Suprapubic skin (tissue), 4 donors: ENCODE measurements around the gene PHYKPL. TPM values are rescaled to one million over a fixed set of nuclear protein-coding genes. Genes with fewer than 3 reads are reported as not detected.

Experiments
- DNase-seq, 2 donors: peaks; one replicate each; pipeline ENCODE4 v3.0.0-alpha.2; 2019; ENCODE audit warnings: low spot score in 2 of 2
- H3K27ac ChIP-seq: fragments of 200-600 bp; sonication (generic); one replicate; pipeline ENCODE4 v1.5.1; 2019
- H3K27me3 ChIP-seq: fragments of 200-600 bp; sonication (generic); one replicate; pipeline ENCODE4 v1.5.1; 2019
- H3K36me3 ChIP-seq: fragments of 200-600 bp; sonication (generic); one replicate; pipeline ENCODE4 v1.5.1; 2019
- H3K4me1 ChIP-seq: fragments of 200-600 bp; sonication (generic); one replicate; pipeline ENCODE4 v1.5.1; 2019
- H3K4me3 ChIP-seq: fragments of 200-600 bp; sonication (generic); one replicate; pipeline ENCODE4 v1.5.1; 2019; ENCODE audit warnings: mild to moderate bottlenecking
- H3K9me3 ChIP-seq: fragments of 200-600 bp; sonication (generic); one replicate; pipeline ENCODE4 v1.5.1; 2019
- CTCF ChIP-seq, 2 donors: fragments of 200-600 bp in 1 of 2; fragments of 450-650 bp in 1 of 2; sonication (generic) in 1 of 2; IDR thresholded peaks; one replicate each; pipeline ENCODE4 v1.5.1; 2016 to 2019; ENCODE audit warnings: antibody characterized with exemption in 2 of 2, mild to moderate bottlenecking in 1 of 2, moderate library complexity in 1 of 2
- EP300 ChIP-seq: sonication (generic); formaldehyde crosslinking; IDR thresholded peaks from one replicate; pipeline ENCODE4 v1.6.1; 2017; ENCODE audit warnings: antibody characterized with exemption
- POLR2A ChIP-seq, 2 donors: fragments of 450-650 bp; IDR thresholded peaks; one replicate each; pipeline ENCODE4 v1.6.1; 2017; ENCODE audit warnings: antibody characterized with exemption in 2 of 2, mild to moderate bottlenecking in 2 of 2, moderate library complexity in 2 of 2
- POLR2AphosphoS5 ChIP-seq, 3 donors: sonication (generic); formaldehyde crosslinking; IDR thresholded peaks; one replicate each; pipeline ENCODE4 v1.6.1; 2017; ENCODE audit warnings: antibody characterized with exemption in 3 of 3
- WGBS: methylation state at CpG from one replicate; pipeline ENCODE4 v1.1.5; 2018; 5-methylcytosine and 5-hydroxymethylcytosine counted together
- total RNA-seq, 4 donors: library from RNA; depleted of rRNA; stranded (reverse); fragments of >200 nt; gene quantifications; one replicate each; pipeline ENCODE4 v1.1.0, GENCODE V29; 2016

Gene PHYKPL
- total RNA-seq, 4 donors from 2014 or later: 27.1 to 50.5 (median 35.7) TPM

GRCh38 chr5:178273665-178274541 lies 41.3 kb upstream of the PHYKPL start:
- 51% methylated on average over 4 of the region's 14 CpGs for WGBS
- H3K27me3 ChIP-seq: peaks cover 22% of the 10 kb centered on the region

GRCh38 chr5:178273041-178273440 lies 40.4 kb upstream of the PHYKPL start:
- H3K4me1 ChIP-seq: no peaks in the 10 kb centered on the region
- DNase-seq: no peak
- no peak for TF ChIP-seq POLR2AphosphoS5 (IDR thresholded peaks at IDR 0.05)
- TF ChIP-seq POLR2A (IDR thresholded peaks at IDR 0.05): no peak
- TF ChIP-seq EP300: no peak
- TF ChIP-seq CTCF (IDR thresholded peaks at IDR 0.05): no peak
- H3K27me3 ChIP-seq: peaks cover 13% of the 10 kb centered on the region
- WGBS: 93% methylated on average over 12 of the region's 15 CpGs
- no peaks in the 10 kb centered on the region for H3K9me3 ChIP-seq
- no peak overlapping the region for H3K4me3 ChIP-seq
- no peak overlapping the region for H3K27ac ChIP-seq
- H3K36me3 ChIP-seq: no peaks in the 10 kb centered on the region

More at GRCh38 chr5:178273665-178274541, 41.3 kb upstream of the PHYKPL start:
- Histone ChIP-seq H3K4me3 (no peak overlapping the region), H3K27ac (no peak overlapping the region), H3K36me3 (no peaks in the 10 kb centered on the region), H3K9me3 (no peaks in the 10 kb centered on the region), H3K4me1 (no peaks in the 10 kb centered on the region)
- no peak for DNase-seq
- no peak for TF ChIP-seq POLR2AphosphoS5 (IDR thresholded peaks at IDR 0.05)
- TF ChIP-seq POLR2A (IDR thresholded peaks at IDR 0.05): no peak
- TF ChIP-seq EP300: no peak
- no peak for TF ChIP-seq CTCF (IDR thresholded peaks at IDR 0.05)

- Histone ChIP-seq H3K9me3 (no peaks in the 10 kb centered on the region), H3K27me3 (peaks cover 9% of the 10 kb centered on the region), H3K36me3 (no peaks in the 10 kb centered on the region), H3K4me1 (no peaks in the 10 kb centered on the region), H3K27ac (no peak overlapping the region), H3K4me3 (no peak overlapping the region)
- 97% methylated on average over 8 of the region's 9 CpGs for WGBS
- no peak for DNase-seq
- no peak for TF ChIP-seq POLR2AphosphoS5 (IDR thresholded peaks at IDR 0.05)
- TF ChIP-seq CTCF (IDR thresholded peaks at IDR 0.05): no peak
- TF ChIP-seq EP300: no peak
- TF ChIP-seq POLR2A (IDR thresholded peaks at IDR 0.05): no peak
Observed at GRCh38 chr5:178272591-178272990, 40.0 kb upstream of the PHYKPL start.

- Histone ChIP-seq H3K36me3 (no peaks in the 10 kb centered on the region), H3K4me1 (no peaks in the 10 kb centered on the region), H3K27ac (no peak overlapping the region), H3K9me3 (no peaks in the 10 kb centered on the region), H3K4me3 (no peak overlapping the region), H3K27me3 (peaks cover 8% of the 10 kb centered on the region)
- WGBS: 86% methylated on average over 23 of the region's 24 CpGs
- no peak for TF ChIP-seq POLR2A (IDR thresholded peaks at IDR 0.05)
- no peak for TF ChIP-seq EP300
- no peak for TF ChIP-seq CTCF (IDR thresholded peaks at IDR 0.05)
- no peak for TF ChIP-seq POLR2AphosphoS5 (IDR thresholded peaks at IDR 0.05)
- no peak for DNase-seq
Observed at GRCh38 chr5:178271726-178272479, 39.3 kb upstream of the PHYKPL start.

- no peak overlapping the region for H3K27ac ChIP-seq
- WGBS: 94% methylated on average over 4 of the region's 4 CpGs
- no peak for DNase-seq
Observed at GRCh38 chr5:178271231-178271630, 38.6 kb upstream of the PHYKPL start.

More at GRCh38 chr5:178271231-178271630, 38.6 kb upstream of the PHYKPL start:
- Histone ChIP-seq H3K9me3 (no peaks in the 10 kb centered on the region), H3K27me3 (peaks cover 6% of the 10 kb centered on the region), H3K4me1 (no peaks in the 10 kb centered on the region), H3K4me3 (no peak overlapping the region), H3K36me3 (no peaks in the 10 kb centered on the region)
- TF ChIP-seq EP300 (no peak), POLR2AphosphoS5 (IDR thresholded peaks at IDR 0.05) (no peak), CTCF (IDR thresholded peaks at IDR 0.05) (no peak), POLR2A (IDR thresholded peaks at IDR 0.05) (no peak)
